ENCODE data around the gene SIPA1L3.

GRCh38 chr19:37983916-37984315 lies 76.9 kb downstream of the SIPA1L3 start:
- TF ChIP-seq CTCF (IDR thresholded peaks at IDR 0.05; ENCODE audit: low read depth, low read length) (no peak), EZH2phosphoT487 (IDR thresholded peaks at IDR 0.05; ENCODE audit: low read depth) (no peak)

Measured in OCI-LY3 (cell line).